ENCODE results near the gene BMP10.

The BMP10 gene

GRCh38 chr2:68863996-68864395, 7.2 kb downstream of the BMP10 start:
- no peak for DNase-seq (ENCODE audit: low read depth)
- no peak for TF ChIP-seq CTCF (IDR thresholded peaks at IDR 0.05; ENCODE audit: low read depth, low read length, missing control alignments)
- H3K4me3 ChIP-seq (ENCODE audit: low read depth, low read length), result no peak overlapping the region

- no peak overlapping the region for H3K4me3 ChIP-seq (ENCODE audit: low read depth, low read length)
- no peak for DNase-seq (ENCODE audit: low read depth)
- no peak for TF ChIP-seq CTCF (IDR thresholded peaks at IDR 0.05; ENCODE audit: low read depth, low read length, missing control alignments)
These were observed 8.3 kb downstream of the BMP10 start for GRCh38 chr2:68862889-68863288.

GRCh38 chr2:68861330-68861729, 9.9 kb downstream of the BMP10 start:
- H3K4me3 ChIP-seq (ENCODE audit: low read depth, low read length), result no peak overlapping the region
- DNase-seq (ENCODE audit: low read depth), result no peak
- no peak for TF ChIP-seq CTCF (IDR thresholded peaks at IDR 0.05; ENCODE audit: low read depth, low read length, missing control alignments)

- H3K4me3 ChIP-seq (ENCODE audit: low read depth, low read length), result no peak overlapping the region
- DNase-seq (ENCODE audit: low read depth), result no peak
- TF ChIP-seq CTCF (IDR thresholded peaks at IDR 0.05; ENCODE audit: low read depth, low read length, missing control alignments), result no peak
These were observed 11.1 kb downstream of the BMP10 start for GRCh38 chr2:68860111-68860510.

- DNase-seq (ENCODE audit: low read depth), result no peak
- H3K4me3 ChIP-seq (ENCODE audit: low read depth, low read length), result no peak overlapping the region
- TF ChIP-seq CTCF (IDR thresholded peaks at IDR 0.05; ENCODE audit: low read depth, low read length, missing control alignments), result no peak
These were observed 13.2 kb downstream of the BMP10 start for GRCh38 chr2:68857855-68858456.

GRCh38 chr2:68857202-68857845, 13.9 kb downstream of the BMP10 start:
- H3K4me3 ChIP-seq (ENCODE audit: low read depth, low read length), result no peak overlapping the region
- no peak for TF ChIP-seq CTCF (IDR thresholded peaks at IDR 0.05; ENCODE audit: low read depth, low read length, missing control alignments)
- no peak for DNase-seq (ENCODE audit: low read depth)

- no peak overlapping the region for H3K4me3 ChIP-seq (ENCODE audit: low read depth, low read length)
- no peak for TF ChIP-seq CTCF (IDR thresholded peaks at IDR 0.05; ENCODE audit: low read depth, low read length, missing control alignments)
- no peak for DNase-seq (ENCODE audit: low read depth)
These were observed 15.6 kb downstream of the BMP10 start for GRCh38 chr2:68855550-68855949.
